Measurements from ENCODE around the gene TBC1D3H.
"Not testable (repeated sequence)": the region's sequence is repeated elsewhere in the genome, so short reads cannot be mapped to it uniquely, and the experiment has no call there.

The TBC1D3H gene
- 0 reads per million in 3 experiments for total RNA-seq

DNA sequence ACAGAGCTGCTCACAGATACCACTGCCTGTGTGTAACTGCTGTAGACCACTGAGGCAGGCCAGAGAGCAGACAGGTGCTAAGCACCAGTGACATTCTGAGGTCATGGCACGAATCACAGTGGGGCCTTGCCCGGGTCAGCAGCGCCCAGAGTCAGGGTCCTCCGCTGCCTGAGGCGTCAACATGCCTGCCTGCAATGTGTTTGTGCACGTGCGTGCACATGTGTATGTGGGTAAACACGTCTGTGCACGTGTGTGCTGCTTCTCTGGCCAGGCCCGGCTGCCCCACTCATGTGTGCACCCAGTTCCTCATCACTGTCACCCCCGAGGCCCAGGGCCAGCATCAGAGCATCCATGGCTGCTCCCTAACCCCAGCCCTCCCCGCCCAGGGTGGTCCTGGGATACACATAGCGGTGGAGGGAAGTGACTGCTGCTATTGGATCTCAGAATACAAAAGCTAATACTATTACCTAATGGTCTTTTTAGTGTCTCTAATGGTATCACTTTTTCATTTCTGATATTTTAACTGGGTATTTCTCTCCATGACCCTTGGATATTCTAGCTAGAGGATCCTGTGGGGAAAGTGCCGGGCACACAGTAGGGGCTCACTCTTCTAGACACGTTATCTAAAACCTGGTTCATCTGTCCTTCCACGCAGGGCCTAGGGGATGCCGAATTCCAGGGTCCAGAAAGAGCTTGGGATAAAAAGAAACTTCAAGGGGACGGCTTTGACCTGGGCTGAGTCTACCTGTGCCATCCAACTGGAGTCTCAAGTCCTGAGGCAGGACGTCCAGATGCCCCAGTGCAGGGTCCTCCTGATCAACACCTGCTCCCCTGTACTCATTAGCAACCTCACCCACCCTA lies at the start of gene TBC1D3H:
Gene TBC1D3H, minus strand, starts transcription at position 51 of the 861 bp plus-strand sequence. CDS start 1,540 bp downstream, outside the sequence.
- DNase-seq: not testable (repeated sequence)

DNA sequence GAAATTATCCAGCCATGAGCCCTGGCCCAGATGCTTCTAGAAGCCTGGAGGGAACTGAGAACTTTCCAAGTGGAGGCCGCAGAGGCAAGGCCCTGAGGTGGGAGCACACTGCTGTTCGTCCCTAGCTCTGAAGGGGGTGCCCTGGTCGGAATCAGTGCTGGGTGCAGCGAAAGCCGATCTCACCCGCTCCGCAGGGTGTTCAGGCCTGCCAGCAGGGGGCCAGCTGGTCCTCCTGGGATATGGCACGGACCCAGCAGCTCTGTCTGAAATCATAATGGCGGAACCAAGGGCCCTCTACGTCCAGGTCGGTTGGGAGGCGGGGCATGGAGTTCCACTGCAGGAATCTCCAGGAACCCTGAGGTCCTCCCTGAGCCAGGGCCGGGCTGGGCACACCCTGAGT lies 40.7 kb upstream of the TBC1D3H start:
- DNase-seq: not testable (repeated sequence)

DNA sequence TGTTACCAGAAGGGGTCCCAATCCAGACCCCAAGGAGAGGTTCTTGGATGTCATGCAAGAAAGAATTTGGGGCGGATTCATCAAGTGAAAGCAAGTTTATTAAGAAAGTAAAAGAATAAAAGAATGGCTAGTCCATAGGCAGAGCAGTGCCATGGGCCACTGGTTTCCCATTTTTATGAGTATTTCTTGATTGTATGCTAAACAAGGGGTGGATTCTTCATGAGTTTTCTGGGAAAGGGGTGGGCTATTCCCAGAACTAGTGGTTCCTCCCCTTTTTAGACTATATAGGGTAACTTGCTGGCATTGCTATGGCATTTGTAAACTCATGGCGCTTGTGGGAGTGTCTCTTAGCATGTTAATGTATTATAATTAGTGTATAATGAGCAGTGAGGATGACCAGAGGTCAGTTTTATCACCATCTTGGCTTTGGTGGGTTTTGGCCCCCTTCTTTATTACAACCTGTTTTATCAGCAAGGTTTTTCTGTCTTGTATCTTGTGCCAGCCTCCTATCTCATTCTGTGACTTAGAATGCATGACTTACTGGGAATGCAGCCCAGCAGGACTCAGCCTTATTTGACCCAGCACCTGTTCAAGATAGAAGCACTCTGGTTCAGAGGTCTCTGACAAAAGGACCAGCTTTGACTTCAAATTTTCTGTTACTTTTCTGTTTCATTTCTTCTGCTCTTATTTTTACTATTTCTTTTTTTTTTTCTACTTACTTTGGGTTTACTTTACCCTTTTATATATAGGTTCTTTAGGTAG lies 27.1 kb upstream of the TBC1D3H start:
- not testable (repeated sequence) for DNase-seq

DNA sequence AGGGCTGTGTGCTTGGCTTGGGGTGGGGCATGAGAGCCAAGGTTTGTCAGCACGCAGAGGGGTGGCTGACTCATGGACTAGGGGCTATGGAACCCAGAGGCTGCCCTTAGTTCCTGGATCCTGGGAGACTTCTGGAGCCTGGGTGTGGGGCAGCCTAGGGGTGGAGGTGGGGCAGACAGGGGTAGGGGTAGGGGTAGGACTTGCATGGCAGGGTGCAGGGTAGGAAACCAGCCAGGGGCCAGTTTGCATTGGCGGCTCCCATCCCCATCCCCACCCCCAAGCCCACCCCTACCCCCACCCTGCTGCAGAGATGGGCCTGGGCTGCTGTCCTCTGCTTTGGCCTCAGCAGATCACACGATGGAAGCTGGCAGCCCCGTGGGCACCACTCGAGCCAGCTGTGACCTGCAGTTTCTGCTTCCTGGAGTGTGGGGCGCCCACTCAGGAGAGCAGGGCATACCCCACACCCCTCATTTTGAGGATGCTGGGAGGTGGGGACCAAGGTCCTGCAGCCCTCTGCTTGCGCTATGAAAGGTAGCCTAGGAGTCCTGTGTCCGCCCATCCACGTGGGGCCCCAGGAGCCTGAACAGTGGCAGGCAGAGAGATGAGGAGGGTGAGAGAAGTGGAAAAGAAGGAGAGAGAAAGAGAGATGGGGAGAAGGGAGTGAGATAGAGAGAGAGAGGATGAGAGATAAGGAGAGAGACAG lies 2.9 kb upstream of the TBC1D3H start:
- DNase-seq: not testable (repeated sequence)

DNA sequence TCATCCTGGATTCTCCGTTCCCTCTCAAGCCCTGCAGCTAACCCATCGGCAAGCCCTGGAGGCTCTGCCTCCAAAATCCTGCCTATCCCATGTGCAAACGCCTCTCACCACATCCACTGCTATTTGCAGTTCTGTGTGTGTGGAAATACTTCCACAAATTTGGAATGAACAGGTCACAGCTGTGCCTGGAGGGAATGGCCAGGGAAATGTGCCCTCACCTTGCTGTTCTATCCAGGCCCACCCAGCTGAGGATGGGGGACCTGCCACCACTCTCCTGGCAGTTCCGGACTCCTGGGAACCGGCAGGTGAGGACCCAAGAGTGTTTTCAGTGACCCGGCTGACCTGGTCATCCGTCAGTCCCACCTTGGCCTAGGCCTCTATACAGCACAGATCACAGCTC lies 12.3 kb downstream of the TBC1D3H start:
- not testable (repeated sequence) for DNase-seq

DNA sequence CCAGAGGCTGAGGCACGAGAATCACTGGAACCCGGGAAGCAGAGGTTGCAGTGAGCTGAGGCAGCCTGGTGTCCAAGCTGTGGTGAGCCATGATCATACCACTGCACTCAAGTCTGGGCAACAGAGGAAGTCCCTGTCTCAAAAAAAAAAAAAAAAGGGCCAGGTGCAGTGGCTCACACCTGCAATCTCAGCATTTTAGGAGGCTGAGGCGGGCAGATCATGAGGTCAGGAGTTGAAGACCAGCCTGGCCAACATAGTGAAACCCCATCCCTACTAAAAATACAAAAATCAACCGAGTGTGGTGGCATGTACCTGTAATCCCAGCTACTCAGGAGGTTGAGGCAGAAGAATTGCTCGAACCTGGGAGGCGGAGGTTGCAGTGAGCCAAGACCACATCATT lies 25.7 kb downstream of the TBC1D3H start:
- DNase-seq: not testable (repeated sequence)
